NCI-H2107 (cell line): ENCODE measurements around the gene KCNN1.
"Not testable (repeated sequence)": the region's sequence is repeated elsewhere in the genome, so short reads cannot be mapped to it uniquely, and the experiment has no call there.

Experiments used
- DNase-seq: peaks from one replicate; lab custom pipeline; 2025; lab: John Stamatoyannopoulos, UW

Gene KCNN1

DNA sequence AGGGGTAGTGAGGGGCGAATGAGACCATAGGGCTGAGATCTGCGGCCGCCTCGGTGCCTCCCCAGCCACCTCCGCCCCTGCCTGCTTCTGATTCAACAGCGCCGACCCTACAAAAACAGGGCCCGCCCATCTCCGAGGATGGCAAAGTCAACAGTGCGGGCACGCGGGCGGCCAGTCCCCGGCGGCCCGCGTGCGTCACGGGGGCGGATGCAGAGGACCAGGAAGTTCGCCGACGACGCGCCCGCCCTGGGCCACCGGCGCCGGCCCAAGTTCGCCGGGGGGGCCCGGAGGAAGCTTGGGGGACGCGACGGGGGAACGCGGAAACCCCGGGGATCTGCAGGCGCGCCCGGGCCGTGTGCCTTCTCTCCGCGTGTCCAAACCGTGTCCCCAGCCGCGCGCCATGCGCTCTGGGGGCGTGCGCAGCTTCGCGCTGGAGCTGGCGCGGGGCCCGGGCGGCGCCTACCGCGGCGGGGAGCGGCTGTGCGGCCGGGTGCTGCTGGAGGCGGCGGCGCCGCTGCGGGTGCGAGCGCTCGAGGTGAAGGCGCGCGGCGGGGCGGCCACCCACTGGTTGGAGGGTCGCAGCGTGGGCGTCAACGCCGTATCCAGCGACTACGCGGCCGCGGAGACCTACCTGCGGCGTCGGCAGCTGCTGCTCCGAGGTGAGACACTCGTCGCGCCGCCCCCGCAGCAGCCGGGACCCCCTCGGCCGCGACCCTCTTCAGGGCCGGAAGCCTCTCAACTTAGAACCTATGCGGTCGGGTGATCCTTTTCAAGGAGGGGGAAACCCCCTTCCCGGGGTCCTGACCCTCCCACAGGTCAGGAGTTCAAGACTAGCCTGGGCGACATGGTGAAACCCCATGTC lies 34.2 kb downstream of the KCNN1 start:
- peak; percentile 16 for DNase-seq

DNA sequence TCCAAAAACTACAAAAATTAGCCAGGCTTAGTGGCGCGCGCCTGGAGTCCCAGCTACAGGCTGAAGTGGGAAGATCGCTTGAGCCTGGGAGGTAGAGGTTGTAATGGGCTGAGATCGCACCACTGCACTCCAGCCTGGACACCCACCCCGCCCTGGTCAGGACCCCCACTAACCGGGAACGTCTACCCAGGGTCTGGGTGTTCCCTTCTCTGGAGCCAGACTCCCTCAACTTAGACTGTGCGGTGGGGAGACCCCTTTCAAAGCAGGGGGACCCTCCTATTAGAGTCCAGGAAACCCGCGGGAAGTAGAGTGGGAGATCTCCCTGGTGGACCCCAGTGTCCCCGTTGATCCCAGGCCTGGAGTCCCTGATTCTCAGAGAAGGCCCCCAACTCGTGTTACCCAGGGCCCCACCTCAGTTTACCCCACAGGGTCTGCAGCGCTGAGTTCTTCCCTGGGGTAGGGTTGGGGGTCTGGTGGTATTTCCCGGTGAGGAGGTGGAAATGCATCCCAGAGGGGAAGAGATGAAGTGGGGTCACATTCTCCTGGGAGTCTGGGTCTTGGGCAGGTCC lies 35.0 kb downstream of the KCNN1 start:
- DNase-seq, result no peak

DNA sequence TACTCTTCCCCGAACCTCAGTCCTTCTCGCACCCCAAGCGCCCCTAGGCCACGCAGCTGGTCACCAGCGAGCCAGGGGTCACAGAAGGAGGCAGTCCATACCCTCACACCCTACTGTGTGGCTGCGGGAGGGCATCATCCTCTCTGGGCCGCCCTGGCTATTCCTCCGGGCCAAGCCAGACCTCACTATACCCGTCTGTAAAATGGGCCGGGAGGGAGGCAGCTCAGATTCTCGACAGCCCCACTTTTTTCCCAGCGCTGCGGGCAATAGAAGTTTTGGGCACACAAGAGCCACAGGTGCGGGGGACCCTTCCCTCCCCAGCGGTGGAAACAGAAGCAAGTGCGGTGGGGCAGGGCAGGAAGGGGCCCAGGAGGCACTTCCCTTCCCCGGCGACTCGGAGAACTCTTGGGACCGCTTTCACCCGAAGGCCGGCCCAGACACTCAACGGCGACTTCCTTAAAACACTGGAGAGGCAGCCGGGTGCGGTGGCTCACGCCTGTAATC lies 35.5 kb downstream of the KCNN1 start:
- no peak for DNase-seq

DNA sequence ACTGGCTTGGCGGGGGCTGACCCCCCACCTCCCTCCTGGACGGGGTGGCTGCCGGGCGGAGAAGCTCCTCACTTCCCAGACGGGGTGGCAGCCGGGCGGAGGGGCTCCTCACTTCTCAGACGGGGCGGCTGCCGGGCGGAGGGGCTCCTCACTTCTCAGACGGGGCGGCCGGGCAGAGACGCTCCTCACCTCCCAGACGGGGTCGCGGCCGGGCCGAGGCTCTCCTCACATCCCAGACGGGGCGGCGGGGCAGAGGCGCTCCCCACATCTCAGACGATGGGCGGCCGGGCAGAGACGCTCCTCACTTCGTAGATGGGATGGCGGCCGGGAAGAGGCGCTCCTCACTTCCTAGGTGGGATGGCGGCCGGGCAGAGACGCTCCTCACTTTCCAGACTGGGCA lies 38.8 kb downstream of the KCNN1 start:
- DNase-seq, result not testable (repeated sequence)

DNA sequence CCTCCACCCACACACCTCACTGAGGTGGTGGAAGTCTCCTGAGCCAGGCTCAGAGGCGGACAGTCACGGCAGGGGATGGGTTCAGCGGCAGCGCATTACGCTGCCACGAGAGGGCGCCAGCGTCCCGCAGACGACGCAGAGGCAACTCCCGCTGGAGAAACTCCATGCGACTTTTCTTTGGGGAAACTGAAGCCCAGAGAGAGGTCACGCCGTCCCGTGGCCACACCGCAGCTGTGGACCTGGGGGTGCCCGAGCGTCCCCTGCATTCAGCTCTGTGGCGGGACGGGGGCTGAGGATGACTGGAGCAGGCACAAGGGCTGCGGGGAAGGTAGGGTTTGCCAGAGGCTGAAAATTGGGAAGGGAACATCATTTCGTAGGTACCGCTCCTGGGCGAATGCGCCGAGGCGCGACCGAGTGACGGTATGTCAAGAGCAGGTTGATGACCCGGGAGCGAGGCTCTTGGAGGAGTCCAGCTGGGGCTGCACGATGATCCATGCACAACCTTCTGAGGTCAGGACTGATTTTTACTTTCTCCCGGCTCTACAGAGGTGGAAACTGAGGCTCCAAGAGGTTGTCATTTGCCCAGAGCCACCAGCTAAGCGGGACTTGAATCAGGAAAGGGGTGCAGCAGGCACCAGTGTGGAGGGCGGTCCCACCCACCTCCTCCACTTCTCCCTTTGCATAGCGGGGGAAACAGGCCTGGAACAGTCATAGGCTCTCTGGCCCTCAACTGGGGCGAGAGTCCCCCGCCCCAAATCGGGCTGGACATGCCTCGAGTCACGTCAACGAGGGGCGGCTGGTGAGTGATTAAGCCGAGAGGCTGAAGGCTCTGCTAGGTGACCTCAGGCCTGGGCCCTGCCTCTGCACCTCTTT lies 40.4 kb downstream of the KCNN1 start:
- peak; percentile 70 for DNase-seq

DNA sequence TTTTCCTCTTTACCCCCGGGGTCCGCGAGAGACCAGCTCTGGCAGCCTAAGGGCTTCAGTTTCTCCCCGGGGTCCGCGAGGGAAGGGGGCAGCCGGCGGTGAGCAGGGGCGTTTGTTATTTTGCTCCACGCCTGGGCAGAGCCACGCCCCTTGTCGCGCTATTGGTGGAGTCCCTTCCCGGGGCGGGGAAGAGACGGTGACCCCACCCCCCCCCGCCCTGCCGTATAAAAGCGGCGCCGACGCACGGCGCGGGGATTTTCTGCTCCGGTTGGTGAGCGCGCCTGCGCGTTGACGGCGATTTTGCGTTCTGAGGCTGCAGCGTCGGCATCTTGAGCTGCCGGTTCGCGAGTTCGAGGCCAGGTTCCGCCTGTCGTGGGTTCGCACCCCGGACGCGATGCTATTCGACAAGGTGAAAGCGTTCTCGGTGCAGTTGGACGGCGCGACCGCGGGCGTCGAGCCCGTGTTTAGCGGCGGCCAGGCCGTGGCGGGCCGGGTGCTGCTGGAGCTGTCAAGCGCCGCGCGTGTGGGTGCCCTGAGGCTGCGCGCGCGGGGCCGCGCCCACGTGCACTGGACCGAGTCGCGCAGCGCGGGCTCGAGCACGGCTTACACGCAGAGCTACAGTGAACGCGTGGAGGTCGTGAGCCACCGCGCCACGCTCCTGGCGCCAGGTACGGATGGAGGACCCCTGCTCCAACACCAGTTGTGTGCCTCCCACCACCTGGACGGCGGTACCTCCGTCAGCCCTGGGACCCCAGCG lies 41.2 kb downstream of the KCNN1 start, which contains the start of gene ARRDC2:
ARRDC2 (plus strand) TSS at position 254 of the 757 bp plus-strand sequence; CDS start at position 395, 141 bp downstream.
- peak; percentile 65 for DNase-seq

DNA sequence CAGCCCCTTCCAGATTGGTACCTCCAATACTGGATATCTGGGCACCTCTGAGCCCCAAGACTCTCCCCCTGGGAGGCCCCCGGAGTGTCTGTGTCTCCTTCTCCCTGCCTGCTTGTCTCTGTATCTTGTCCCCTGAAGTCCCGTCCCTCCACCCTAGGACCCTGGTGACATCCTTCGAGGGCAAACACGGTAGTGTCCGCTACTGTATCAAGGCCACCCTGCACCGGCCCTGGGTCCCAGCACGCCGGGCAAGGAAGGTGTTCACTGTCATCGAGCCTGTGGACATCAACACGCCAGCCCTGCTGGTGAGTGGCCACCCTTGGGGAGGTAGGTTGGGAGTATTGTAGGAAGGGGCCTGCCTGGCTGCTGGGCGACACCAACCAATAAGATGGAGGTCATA lies 41.9 kb downstream of the KCNN1 start:
- no peak for DNase-seq

DNA sequence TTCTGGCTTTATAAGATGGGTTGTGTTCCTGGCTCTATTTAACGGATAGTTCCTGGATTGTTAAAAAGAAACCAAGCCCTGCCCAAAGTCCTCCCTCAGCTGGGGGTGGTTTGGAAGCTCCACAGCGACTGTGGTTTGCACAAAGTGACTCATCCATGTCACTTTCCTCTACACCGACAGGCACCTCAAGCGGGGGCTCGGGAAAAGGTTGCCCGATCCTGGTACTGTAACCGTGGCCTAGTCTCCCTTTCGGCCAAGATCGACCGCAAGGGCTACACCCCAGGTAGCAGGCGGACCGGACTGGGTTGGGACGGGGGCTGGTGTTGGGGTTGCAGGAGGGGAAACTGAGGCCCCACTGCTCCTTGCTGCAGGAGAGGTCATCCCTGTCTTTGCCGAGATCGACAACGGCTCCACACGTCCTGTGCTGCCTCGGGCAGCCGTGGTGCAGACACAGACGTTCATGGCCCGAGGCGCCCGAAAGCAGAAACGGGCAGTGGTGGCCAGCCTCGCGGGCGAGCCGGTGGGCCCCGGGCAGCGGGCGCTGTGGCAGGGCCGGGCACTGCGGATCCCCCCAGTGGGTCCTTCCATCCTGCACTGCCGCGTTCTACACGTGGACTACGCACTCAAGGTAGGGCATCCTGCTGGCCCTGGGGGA lies 42.6 kb downstream of the KCNN1 start:
- no peak for DNase-seq

DNA sequence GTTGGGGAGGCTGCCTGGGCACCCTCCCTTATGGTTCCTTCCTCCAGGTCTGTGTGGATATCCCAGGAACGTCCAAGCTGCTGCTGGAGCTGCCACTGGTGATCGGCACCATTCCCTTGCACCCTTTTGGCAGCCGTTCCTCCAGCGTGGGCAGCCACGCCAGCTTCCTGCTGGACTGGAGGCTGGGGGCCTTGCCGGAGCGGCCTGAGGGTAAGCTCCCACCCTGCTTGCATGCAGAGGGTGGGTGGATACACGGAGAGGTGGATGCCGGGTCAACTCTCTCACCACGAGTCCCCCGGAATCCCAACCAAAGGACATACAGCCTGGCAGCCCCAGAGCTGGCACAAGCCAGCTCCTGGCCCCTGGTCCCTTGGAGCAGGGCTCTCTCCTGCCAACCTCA lies 43.2 kb downstream of the KCNN1 start:
- DNase-seq, result no peak

DNA sequence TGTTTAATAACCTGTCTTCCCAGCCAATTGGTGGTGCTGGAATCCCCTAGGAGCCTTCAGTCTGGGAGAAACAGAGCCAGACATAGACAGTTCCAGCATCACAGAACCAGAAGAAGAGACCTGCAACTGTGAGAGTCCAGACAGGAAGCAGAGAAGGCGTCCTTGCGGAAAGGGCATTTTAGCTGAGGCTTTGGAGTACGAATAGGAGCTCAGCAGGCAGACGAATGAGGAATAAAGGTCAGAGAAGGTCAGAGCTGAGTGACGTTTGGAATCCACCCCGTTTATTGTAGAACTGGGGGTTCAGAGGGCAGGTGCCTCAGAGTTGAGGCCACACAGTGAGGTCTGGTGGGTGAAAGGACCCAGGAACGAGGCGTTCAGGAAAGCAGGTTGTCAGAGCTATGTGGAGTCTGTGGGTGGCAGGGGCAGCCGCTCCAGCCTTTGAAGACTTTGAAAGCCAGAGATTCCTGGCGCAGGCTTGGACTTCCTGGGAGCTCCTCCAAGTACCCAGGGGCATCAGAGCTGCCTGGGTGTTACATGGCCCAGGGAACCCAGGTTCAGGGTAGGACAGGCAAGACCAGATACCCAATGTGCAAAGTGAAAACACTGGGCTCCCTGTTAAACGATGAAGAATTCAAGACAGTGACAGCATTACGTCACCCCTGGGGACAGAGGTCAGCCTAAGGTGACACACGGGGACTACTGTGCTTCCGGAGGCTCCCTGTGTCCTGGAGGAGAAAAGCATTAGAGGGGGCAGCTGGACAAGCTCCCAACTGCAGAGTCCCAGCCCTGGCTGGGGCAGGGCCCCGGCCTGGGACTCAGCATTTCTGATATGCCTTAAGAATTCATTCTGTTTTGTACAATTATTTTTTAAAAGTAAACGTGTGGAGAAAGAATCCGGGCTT lies 46.6 kb downstream of the KCNN1 start:
- DNase-seq, result no peak

DNA sequence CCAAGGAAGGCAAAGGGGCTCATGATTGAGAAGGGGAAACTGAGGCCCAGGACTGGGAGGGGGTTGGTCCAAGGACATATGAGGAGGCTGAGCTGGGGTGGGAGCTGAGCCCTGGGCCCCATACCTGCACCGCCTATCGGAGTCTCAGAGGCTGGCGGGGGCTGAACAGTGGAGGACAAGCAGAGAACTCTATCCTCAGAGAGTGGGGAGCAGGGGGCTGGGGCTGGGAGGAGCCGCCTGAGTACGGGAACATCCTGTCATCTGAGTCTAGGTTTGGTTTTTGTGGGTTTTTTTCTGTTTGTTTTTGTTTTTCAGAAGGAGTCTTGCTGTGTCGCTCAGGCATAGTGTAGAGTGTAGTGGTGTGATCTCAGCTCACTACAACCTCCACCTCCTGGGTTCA lies 47.3 kb downstream of the KCNN1 start:
- DNase-seq, result no peak

DNA sequence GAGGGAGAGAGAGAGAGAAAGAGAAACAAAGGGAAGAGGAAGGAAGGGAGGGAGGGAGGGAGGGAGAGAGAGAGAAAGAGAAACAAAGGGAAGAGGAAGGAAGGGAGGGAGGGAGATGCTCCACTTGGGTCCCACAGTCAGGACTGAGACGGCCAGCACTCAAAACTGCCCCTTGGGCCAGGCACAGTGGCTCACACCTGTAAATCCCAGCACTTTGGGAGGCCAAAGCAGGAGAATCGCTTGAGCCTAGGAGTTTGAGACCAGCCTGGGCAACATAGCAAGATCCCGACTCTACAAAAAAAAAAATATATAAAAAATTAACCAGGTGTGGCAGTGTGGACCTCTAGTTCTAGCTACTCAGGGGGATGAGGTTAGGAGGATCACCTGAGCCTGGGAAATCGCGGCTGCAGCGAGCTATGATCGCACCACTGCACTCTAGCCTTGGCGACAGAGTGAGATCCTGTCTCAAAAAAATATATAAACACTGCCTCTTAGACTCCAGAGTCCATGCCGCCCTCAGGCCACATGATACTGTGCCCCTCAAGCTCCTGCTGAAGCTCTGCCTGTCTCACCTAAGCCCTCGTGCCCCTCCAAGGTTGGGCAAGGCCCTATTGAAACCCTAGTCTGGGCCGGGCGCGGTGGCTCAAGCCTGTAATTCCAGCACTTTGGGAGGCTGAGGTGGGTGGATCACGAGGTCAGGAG lies 49.5 kb downstream of the KCNN1 start:
- DNase-seq, result no peak

DNA sequence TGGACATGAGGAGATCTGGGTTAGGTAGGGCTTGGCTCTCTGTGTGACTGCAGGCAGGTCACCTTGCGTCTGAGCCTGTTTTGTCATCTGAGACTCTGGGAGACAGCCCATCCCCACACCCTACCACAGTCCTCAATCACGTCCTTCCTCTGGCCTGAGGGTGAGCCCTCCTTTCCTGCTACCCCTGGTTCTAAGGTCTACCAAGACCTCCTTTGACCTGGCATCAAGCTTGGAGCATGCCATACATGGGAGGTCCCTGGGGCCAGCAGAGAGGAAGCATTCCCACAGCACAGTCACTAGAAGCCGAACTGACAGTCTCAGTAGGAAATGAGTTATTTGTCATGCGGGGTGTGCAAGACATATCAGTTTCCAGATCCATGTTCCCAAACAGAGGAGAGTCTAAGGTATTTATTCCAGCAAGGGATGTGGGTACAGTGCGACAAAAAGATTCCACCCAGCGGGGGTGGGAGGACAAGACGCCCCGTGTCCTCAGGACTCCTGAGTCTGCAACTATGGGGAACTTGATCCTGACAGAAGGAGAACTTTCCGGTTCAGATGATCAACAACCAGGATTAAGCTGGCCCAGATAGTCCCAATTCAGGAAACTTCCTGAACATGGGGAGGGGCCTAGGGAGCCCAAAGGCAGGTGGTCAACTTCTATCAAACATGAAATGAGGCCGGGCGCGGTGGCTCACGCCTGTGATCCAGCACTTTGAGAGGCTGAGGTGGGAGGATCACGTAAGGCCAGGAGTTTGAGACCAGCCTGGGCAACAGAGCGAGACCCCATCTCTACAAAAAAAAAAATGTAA lies 50.6 kb downstream of the KCNN1 start:
- DNase-seq, result no peak

DNA sequence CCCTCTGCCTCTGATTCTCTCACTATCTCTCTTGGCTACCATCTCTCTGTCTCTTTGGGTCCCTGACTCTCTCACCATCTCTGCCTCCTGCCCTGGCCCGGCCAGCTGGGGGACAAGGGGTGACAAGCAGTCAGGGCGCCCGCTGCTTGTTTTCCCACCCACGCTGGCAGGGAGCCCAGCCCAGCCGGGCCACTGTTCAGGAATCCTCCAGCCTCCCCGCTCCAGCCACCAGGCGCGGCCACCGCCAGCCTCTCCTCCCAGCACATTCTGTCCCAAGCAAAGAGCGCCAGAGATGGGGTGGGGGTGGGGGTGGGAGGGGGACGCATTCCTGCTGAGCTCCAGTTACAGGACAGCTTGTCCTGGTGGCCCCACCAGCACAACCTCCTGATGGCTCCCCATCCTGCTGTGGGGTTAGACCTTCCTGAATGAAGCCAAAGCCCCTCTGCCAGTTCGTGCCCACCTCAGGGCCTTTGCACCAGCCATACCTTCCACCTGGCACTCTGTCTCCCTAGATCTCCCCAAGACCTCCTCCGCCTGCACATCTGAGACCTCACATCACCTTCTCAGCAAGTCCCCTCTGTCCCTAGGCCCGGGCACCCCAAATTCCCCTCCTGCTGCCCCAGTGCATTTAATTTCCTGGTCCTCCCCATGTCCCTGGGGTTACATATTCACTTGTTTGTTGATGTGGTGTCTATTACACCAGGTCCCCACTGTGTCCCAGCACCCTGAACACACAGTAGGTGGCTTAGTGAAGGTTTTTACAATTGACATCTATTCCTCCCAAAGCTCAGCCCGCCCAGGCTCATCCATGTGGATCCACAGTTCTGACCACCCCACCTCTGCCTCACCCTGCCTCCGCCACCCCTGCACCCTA lies 53.5 kb downstream of the KCNN1 start:
- DNase-seq, result no peak

DNA sequence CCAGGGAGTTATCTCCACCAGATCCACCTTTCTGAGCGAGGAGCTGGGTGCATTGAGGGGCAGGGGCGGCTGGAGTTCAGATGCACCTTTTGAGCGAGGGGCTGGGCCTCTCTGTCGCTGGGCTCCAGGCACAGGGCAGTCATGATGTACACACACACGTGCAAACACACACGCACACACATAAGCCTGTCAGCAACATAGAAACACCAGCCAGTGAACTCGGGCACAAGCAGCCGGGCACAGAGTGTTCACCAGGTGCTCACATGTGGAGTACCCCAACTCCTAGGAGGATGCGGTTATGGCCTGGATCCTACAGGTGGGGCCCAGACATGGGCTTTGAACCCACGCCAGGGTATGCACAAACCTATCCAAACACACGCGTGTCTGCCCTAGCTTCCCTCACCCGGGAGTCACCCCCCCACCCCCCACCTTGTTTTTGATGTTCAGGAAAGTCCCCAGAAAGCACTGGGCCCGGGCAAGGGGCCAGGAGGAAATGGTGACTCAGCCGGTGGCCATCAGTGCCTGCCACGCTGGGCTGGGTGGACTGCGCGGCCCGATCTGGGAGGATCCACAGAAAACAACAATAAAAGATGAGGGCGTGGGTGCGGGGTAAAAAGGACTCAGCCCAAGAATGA lies 54.3 kb downstream of the KCNN1 start:
- DNase-seq, result no peak

DNA sequence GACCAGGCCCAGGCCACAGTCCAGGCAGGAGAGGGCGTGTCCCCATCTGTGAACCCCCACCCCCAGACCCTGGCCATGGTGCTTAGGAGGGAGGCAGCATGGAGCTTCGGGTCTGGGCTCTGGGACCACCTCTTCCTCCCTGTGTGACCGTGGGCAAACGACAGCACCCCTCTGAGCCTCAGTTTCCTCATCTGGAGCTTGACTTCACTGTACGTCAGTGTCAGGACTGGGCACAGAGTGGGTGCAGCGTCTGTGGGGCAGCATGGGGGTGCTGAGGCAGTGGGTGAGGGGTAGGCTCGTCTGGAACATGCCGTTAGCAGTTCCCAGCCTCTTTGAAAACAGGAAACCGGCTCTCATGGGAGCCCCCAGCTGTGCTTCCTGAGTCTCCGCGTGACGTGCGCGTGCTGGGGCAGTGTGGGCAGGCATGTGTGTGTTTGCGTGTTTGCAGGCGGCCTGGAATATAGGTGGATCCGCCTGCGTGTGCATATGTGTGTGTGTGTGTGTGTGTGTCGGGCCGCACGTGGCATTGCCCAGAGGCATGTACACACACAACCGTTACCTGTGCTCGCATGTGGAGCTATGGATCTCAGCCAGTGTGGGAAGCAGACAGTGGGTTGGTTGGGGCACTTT lies 56.8 kb downstream of the KCNN1 start:
- no peak for DNase-seq

DNA sequence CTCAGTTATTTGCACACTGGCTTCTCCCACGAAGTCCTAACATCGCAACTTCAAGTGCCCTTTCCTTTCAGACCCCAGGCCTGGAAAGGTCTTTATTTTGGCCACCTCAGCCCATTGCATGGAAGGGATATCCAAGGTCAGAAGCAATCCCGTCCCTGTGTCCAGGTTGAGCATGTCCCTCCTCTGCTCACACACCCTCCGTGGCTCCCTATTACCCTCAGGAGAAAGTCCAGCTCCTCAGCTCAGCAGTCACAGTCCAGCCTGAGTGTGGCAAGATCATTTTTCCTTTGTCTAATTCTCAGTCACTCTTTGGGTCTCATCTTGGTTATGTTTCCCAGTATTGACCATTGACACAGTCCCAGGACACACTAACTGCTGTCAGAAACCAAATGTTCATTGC lies 60.2 kb downstream of the KCNN1 start:
- no peak for DNase-seq
